Measurements from ENCODE around the gene TWSG1. TPM values are rescaled to one million over a fixed set of nuclear protein-coding genes. Genes with fewer than 3 reads are reported as not detected.

Gene TWSG1
- total and polyA plus RNA-seq, 2 of the 13 experiments (the other 11 are each of a cell fraction or from before 2014, with no cell fraction given): 6.6 to 9.4 TPM

DNA sequence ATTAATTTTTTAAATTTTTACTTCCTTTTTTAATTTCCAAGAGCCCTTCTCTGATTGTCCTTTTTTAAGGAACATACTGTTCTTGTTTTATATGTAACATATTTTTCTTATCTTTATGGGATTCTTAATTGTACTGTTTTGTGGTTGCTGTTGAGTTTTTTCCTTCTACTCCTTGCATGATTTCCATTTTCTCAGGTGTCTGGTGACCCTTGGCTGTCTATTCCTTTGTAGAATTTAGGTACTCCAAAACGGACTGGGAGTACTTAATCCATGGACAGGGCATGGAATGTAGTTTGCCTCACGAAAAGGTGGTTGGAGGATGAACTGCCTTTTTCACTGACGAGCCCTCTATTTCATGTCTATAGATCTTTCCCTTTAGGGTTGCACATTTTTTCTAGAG lies 26.6 kb downstream of the TWSG1 start (continued):
- TF ChIP-seq ZNF883 (CRISPR knock-in tag; IDR thresholded peaks at IDR 0.05; ENCODE audit: not compliant biosample characterization) (no peak), ZNF512B (CRISPR knock-in tag; IDR thresholded peaks at IDR 0.05; ENCODE audit: borderline replicate concordance) (no peak), GTF2F1 (IDR thresholded peaks at IDR 0.05; ENCODE audit: low read length) (no peak), ZNF891 (CRISPR knock-in tag; IDR thresholded peaks at IDR 0.05) (no peak), YY1 (IDR thresholded peaks at IDR 0.05; ENCODE audit: insufficient read depth, insufficient replicate concordance, low read depth, low read length) (no peak), ZFP36L1 (CRISPR knock-in tag; IDR thresholded peaks at IDR 0.05) (no peak), SMAD1 (CRISPR knock-in tag; IDR thresholded peaks at IDR 0.05; ENCODE audit: borderline replicate concordance, low read depth) (no peak), SOX6 (IDR thresholded peaks at IDR 0.05) (no peak), SOX6 (CRISPR knock-in tag; IDR thresholded peaks at IDR 0.05) (no peak), ATF5 (CRISPR knock-in tag; IDR thresholded peaks at IDR 0.05; ENCODE audit: low read depth) (no peak)

DNA sequence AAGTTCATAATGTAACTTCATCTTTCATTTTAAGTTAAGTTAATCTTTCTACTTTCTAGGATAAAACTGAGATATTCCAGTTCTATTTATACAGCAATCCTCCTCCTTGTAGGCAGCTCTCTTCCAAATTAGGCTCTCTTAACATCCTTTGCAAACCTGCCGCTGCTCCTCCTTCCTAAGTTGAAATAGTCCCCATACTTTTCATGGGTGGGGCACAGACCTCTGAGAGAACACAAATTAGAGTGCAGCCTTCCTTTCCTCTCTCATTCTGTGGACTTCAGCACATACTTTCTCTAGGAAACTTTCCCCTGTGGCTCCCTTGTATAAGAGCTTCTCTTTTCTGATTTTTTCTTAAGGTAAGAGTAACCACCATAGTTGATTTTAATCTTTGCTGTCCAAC lies 28.3 kb downstream of the TWSG1 start:
- no peak for ATAC-seq
- no peaks in the 10 kb centered on the region for H3K9me3 ChIP-seq (ENCODE audit: low read length)
- no peak for DNase-seq (ENCODE audit: low spot score)
- no peak overlapping the region for H3K27ac ChIP-seq (ENCODE audit: extremely low read length, insufficient read depth, low read length)
- no peak overlapping the region for H3K4me2 ChIP-seq (ENCODE audit: low read depth, low read length)
- in situ Hi-C loops (cut with HindIII; ENCODE audit: extremely low pct_ligation_motif_present, low pct_unique_long_range_greater_than_20kb): no loop called here
- no peak overlapping the region for H2AFZ ChIP-seq (ENCODE audit: low read length)
- no peaks in the 10 kb centered on the region for H3K36me3 ChIP-seq (replicated peaks in 1 of 2; ENCODE audit: control insufficient read depth in 1 of 2, insufficient read depth in 2 of 2, low read length in 2 of 2)
- no peak overlapping the region for H3K4me3 ChIP-seq (replicated peaks in 1 of 3; ENCODE audit: insufficient read depth in 1 of 3, low read depth in 2 of 3, low read length in 3 of 3)
- H4K20me1 ChIP-seq (ENCODE audit: insufficient read depth, low read length): no peaks in the 10 kb centered on the region
- CTCF ChIA-PET (ENCODE audit: low intra/inter-chr PET ratio, low total read pairs): no interaction called here
- H3K4me1 ChIP-seq (ENCODE audit: insufficient read depth, low read length): no peaks in the 10 kb centered on the region
- no peak for FAIRE-seq
- WGBS (ENCODE audit: low lambda C conversion rate): 100% methylated on average over 1 of the region's 1 CpG
- no peak overlapping the region for H3K9ac ChIP-seq (ENCODE audit: insufficient read depth, low read depth, low read length)
- H3K27me3 ChIP-seq (ENCODE audit: control insufficient read depth in 1 of 2, insufficient read depth in 2 of 2, low read length in 2 of 2): no peaks in the 10 kb centered on the region
- POLR2A ChIA-PET: no interaction called here
- no peaks in the 10 kb centered on the region for H3K79me2 ChIP-seq (ENCODE audit: insufficient read depth, low read length)
- intact Hi-C loops (cut with micrococcal nuclease; ENCODE audit: unreplicated experiment): no loop called here
- no TSS peak for BruUV-seq (replicated peaks)
- no peak for TF ChIP-seq TP53 (CRISPR knock-in tag; conservative IDR thresholded peaks at IDR 0.05)
- no peak for TF ChIP-seq ATM (IDR thresholded peaks at IDR 0.05; ENCODE audit: borderline replicate concordance)
- TF ChIP-seq AGO2 (optimal IDR thresholded peaks at IDR 0.05; ENCODE audit: low read depth, low read length): no peak
- TF ChIP-seq FLYWCH1 (CRISPR knock-in tag; IDR thresholded peaks at IDR 0.05): no peak
- TF ChIP-seq, protein P1, sequence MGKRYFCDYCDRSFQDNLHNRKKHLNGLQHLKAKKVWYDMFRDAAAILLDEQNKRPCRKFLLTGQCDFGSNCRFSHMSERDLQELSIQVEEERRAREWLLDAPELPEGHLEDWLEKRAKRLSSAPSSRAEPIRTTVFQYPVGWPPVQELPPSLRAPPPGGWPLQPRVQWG (CRISPR knock-in tag; IDR thresholded peaks at IDR 0.05; ENCODE audit: borderline replicate concordance, low read depth): no peak
- TF ChIP-seq, protein P2, sequence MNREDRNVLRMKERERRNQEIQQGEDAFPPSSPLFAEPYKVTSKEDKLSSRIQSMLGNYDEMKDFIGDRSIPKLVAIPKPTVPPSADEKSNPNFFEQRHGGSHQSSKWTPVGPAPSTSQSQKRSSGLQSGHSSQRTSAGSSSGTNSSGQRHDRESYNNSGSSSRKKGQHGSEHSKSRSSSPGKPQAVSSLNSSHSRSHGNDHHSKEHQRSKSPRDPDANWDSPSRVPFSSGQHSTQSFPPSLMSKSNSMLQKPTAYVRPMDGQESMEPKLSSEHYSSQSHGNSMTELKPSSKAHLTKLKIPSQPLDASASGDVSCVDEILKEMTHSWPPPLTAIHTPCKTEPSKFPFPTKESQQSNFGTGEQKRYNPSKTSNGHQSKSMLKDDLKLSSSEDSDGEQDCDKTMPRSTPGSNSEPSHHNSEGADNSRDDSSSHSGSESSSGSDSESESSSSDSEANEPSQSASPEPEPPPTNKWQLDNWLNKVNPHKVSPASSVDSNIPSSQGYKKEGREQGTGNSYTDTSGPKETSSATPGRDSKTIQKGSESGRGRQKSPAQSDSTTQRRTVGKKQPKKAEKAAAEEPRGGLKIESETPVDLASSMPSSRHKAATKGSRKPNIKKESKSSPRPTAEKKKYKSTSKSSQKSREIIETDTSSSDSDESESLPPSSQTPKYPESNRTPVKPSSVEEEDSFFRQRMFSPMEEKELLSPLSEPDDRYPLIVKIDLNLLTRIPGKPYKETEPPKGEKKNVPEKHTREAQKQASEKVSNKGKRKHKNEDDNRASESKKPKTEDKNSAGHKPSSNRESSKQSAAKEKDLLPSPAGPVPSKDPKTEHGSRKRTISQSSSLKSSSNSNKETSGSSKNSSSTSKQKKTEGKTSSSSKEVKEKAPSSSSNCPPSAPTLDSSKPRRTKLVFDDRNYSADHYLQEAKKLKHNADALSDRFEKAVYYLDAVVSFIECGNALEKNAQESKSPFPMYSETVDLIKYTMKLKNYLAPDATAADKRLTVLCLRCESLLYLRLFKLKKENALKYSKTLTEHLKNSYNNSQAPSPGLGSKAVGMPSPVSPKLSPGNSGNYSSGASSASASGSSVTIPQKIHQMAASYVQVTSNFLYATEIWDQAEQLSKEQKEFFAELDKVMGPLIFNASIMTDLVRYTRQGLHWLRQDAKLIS (CRISPR knock-in tag; IDR thresholded peaks at IDR 0.05): no peak
- no peak for TF ChIP-seq KLF6 (CRISPR knock-in tag; IDR thresholded peaks at IDR 0.05)

Data from HepG2 (cell line).